CMK (cell line): ENCODE data around the gene SLC5A6.
"Not testable (repeated sequence)": the region's sequence is repeated elsewhere in the genome, so short reads cannot be mapped to it uniquely, and the experiment has no call there.

Experiments
- DNase-seq: peaks from one replicate; pipeline ENCODE4 v3.0.0-alpha.2; 2010; ENCODE audit warnings: low read depth

Gene SLC5A6

DNA sequence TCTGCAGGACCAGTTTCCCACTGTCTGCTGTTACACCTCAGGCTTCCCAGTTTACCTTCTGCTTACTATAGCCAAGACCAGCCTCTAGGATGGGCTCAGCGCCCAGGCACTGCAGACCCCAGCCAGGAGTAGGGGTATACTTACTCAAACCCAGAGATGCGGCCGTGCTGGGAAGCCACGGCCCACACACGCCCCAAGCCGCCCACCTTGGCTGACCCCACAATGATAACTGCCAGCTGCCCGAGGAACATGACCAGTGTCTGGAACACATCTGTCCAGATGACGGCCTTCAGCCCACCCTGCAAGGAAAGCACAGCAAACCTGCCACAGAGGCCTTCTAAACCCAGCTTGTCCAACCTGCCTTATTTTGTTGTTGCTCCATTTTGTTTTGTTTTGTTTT lies 6.9 kb downstream of the SLC5A6 start:
- DNase-seq: no peak

DNA sequence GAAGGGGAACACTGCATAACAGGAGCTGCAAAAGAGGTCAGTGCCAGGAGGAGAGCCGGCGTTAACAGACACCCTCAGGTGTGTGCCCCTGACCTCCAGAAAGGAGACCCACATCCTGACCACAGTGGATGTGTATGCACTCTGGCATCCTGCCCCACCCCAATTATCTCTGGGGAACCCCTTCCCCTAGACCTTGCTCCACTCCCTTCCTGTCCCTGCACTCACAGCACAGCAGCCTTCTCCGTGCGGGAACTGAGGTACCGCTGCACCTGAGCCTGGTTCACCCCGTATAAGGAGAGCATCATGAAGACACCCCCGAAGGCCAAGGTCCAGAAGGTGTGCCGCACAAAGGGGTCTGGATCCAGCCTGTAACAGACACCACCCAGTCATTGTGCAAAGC lies 7.5 kb downstream of the SLC5A6 start:
- no peak for DNase-seq

DNA sequence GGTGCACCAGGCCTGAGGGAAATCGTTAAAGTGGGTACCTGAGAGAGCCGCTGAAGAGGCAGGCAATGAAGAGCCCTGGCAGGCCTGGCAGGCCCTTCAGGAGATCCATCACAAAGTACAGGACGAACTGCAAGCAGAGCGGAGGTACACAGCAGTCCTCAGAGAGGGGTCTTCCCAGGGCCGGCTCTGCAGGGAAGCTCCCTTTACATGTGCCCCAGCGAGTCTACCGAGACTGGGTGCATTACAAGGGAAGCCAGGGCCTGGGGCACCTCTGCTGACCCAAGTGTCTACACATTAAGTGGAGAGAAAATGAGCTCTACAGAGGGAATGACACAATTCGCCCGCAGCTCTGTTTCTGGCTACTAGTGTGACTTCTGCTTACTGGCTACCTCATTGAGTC lies 8.3 kb downstream of the SLC5A6 start:
- DNase-seq: no peak

DNA sequence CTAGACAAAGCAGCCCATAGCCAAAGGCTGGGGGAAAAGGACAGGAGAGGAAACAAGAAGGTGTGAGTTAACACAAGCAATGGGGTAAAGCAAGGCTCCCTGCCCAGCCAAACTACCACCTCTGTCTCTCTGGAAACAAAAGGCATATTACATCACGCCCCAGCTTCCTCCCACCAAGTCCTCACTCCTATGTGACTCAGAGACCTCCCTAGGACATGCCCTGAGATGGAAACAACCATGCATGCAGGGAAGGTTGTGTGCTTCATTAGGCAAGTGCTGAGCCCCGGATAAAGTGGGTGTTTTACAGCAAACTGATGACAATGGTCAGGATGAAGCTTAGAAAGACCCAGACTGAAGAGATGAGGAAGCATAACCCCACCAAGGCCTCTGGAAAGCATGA lies 9.2 kb downstream of the SLC5A6 start:
- DNase-seq: no peak

DNA sequence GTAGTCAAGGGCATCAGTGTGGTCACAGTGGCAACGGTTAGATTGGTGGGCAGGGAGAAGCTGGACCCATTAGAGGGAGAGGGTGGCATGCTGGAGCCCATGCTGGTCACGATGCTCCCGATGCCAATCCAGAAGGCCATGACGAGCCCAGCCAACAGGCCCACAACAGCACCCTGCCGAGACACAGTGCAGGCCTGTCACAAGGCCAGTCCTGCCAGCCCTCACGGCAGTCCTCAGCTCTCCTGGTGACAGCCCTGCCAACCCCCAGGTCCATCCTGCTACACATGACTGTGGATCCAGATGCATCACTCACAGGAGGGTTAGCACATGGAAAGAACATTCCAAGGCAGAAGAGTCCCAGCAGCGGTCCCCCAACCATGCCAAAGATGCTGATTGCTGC lies 10.4 kb downstream of the SLC5A6 start:
- no peak for DNase-seq

DNA sequence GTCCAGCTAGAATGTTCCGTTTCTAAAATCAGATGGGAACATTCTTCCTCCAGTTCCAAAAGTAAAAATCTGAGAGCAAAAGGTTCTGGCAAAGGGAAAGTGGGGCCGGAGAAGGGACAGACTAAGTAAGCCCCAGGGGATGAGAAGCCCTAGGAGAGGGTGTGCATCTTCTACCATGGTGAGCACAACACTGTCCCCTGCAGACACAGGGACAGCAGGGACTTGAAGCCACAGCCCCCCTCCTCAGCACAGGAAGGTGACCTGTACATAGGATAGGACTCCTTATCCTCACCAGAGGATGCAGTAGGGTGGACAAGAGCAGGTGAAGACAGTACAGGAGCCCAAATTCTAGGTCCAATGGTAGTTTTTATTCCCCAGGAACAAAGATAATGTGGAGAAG lies 12.8 kb downstream of the SLC5A6 start:
- DNase-seq: no peak

DNA sequence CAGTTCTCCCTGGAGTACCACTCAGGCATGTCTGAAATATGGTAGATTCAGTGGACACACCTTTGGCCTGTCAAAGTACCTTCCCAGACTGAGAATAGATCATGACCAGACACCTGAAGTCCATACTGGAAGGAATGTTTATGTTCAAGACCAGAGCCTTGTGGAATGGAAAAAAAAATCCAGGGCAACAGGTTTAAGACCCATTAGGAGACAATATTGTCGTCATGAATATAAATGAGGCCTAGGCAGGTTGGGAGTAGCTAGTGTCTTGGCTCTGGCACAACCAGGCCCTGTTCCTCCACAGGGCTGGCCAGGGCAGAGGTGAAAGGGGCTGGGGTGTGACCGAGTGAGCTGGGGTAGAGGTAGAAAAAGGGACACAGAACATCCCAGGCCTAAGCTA lies 13.4 kb downstream of the SLC5A6 start:
- no peak for DNase-seq

DNA sequence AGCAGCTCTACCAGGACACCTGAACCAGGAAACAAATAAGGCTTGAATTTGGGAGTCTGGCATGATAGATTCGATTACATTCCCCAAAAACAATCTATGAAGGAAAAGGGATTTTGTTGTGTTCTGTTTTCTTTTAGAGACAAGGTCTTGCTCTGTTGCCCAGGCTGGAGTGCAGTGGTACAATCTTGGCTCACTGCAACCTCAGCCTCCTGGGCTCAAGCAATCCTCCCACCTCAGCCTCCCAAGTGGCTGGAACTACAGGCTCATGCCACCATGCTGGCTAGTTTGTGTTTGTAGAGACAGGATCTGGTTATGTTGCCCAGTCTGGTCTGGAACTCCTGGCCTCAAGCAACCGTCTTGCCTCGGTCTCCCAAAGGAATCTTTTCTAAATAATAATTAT lies 14.0 kb downstream of the SLC5A6 start:
- not testable (repeated sequence) for DNase-seq

DNA sequence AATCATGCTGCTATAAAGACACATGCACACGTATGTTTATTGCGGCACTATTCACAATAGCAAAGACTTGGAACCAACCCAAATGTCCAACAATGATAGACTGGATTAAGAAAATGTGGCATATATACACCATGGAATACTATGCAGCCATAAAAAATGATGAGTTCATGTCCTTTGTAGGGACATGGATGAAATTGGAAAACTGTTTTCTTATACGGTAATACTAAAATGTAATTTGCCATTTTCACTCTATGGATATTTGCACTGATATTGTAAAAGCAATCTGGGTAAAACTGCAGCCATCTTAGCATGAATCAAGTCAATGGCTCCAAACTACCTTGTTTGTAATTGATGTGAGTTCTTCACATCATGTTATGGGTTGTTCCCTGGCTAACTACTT lies 16.3 kb downstream of the SLC5A6 start:
- DNase-seq: not testable (repeated sequence)

DNA sequence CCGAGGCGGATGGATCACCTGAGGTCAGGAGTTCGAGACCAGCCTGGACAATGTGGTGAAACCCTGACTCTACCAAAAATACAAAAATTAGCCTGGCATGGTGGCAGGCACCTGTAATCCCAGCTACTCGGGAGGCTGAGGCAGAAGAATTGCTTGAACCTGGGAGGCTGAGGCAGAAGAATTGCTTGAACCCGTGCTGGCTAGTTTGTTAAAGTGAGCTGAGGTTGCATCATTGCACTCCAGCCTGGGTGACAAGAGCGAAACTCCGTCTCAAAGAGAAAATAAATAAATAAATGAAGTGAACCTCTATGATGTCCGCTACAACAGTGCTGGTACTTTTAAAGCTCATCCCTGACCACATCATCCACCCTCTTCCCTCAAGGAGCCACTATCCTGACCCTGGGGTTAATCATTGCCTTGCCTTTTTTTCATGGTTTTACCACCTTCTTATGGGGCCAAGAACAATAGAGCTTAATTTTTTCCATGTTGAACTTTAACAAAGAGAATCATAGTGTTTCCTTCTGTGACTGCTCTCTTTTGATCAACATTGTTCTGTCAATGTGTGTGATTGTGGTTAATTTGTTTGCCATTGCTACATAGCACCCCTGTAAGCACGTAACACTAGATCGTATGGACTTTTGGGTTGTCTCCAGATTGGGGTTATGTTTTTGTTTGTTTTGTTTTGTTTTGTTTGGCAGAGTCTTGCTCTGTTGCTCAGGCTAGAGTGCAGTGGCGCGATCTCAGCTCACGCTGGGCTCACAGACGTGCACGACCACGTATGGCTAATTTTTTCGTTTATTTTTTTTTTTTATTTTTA lies 17.3 kb downstream of the SLC5A6 start:
- no peak for DNase-seq

DNA sequence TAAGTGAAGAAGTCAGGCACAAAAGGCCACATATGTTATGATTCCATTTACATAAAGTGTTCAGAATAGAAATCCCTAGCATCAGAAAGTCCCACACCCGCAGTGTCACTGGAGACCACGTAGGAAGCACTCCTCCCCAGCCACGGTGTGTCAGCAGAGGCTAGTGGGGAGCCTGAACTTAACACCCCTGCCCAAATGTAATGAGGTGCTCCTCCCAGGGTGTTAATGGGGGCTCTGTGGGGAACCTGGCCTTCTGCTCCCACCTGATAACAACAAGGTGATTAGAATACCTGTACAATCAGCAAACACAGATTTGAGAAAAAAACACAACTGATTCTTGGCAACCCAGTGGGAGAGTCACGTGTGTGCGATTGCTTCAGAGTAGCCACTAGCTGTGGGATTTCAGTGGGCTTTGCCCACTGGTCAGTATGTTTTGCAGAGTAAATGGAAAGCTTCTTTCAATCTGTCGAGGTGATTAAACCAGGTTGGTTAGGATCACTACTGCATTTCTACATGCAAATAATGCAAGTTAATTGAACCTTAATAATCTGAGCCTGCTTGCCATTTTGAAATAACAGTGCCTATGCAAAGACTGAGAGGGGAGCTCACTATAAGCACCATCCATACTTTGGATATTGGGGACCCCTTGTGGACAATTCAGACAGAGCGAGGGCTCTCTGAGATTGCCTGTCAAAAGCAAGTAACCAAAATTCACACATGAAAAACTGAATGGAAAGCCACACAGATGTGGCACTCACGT lies 20.8 kb downstream of the SLC5A6 start:
- no peak for DNase-seq

DNA sequence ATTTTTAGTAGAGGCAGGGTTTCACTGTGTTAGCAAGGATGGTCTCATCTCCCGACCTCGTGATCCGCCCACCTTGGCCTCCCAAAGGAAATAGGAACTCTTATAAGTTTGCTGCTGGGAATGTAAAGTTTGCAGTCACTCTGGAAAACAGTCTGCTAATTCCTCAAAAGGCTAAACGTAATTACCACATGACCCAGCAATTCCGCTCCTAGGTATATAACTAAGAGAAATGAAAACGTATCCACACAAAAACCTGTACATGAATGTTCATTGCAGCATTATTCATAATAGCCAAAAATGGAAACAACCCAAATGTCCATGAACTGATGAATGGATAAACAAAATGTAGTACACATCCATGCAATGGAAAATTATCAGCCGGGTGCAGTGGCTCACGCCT lies 22.1 kb downstream of the SLC5A6 start:
- DNase-seq: no peak

DNA sequence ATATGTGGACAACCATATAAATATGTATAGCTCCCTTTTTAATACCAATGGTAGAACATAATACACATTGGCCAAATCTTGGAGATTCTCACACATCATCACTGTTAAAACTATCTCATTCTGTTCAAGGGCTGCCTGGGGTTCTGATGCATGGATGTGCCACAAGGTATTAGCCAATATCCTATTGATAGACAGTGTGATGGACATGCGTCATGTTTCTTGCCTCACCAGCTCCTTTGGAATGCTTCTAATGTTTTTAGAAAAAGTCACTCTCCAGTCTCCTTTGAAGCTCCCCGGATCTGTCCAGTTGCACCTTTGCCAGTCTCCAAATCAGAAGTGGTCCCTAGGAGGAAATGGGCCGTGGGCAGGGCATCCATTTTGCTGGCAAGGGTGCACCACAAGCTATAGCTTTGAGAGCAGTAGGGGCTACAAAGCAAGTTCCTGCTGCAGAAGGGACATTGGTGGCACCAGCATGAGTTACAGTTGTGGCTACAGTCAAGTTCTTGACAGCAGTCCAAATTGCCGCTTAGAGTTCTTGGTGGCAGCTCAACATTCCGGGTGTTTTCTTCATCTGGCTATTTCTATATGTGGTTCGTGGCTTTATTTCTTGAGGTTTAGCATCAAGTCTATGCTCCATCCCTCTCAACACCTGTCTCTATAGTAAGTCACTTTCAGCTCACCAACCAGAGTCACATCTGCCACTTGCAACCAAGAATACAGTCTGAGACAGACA lies 25.3 kb downstream of the SLC5A6 start:
- no peak for DNase-seq

DNA sequence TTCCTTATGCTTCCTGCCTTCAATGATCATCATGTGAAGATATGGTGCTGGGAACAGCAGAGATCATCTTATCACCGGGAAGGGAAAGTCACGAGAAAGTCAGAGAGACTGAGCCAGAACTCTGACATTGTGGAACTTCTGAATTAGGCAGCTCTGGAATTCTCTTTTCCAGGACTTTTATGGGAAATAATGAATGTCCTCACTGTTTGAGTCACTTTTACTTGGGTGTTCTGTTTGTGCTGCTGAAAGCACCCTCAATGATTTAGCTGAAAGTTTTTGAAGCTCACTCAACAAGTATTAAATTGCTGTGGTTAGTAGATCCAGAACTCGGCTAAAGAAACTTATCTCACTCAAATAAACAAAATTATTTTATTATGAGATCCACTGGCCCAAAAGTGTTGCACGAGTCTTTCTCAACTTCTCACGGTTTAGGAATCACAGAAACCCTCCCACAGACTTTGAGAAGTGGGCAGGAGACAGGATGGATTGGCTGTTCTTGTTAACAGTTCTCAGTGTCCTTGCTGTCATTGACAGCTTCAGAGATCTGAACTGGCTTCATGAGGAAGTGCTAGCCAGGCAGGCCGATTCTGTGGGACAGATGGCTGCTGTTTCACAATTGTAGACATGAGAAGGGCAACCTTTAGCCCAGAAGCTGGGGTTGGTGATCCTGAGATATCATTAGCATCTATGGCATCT lies 26.6 kb downstream of the SLC5A6 start:
- no peak for DNase-seq

DNA sequence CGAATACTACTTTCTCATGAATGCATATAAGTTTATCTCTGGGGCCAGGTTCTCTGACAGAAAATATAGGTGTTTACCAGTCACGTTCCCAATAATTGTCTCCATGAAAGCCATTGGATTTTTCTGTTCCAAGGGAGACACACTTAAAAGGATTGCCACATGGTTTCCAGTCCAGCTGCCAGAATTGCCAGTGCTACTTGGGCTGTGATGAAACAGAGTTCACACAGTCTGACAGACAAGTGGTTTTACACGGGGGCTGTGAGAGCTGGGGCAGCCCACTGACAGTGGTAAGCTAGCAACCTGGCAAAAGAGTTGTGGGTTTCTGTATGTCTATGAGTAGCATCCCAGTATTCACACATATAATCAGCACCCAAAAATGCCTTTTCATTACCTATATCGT lies 28.0 kb downstream of the SLC5A6 start:
- DNase-seq: no peak

DNA sequence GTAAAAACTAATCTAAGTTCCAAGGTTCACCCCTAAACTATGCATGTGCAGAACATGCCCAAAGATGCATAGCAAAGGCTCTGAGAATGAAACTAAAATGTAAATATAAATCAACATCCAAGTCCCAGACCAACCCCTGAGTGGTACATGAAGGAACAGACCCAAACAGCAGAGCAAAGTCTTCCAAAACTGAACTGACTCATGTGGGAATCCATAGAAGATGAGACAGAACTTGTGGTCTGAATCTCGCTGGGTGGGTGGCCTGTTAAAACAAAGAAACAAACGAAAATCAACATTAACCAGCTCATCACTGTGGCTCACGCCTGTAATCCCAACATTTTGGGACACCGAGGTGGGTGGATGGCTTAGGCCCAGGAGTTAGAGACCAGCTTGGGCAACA lies 29.7 kb downstream of the SLC5A6 start:
- DNase-seq: no peak

DNA sequence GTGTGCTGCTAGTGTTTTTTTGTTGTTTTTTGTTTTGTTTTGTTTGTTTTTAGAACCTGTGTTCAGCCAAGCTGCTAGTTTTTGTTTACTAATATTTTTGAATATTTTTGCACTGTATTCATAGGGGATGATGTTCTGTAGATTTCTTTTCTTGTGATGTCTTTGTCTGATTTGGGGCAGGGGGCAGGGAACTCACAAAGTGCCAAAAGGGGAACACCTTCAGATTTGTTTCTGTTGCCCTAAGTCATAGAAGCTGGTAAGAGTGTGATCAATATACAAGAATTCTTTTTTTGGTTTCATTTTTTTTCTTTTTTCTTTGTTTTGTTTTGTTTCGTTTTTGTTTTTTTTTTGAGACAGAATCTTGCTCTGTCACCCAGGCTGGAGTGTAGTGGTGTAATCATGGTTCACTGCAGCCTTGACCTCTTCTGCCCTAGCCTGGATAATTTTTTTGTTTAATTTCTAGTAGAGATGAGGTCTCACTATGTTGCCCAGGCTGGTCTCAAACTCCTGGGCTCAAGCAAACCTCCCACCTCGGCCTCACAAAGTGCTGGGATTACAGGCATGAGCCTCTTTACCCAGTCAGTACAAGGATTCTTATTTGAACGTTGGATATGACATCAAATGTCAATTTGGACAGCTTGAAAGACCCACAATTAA lies 32.6 kb downstream of the SLC5A6 start:
- DNase-seq: no peak

DNA sequence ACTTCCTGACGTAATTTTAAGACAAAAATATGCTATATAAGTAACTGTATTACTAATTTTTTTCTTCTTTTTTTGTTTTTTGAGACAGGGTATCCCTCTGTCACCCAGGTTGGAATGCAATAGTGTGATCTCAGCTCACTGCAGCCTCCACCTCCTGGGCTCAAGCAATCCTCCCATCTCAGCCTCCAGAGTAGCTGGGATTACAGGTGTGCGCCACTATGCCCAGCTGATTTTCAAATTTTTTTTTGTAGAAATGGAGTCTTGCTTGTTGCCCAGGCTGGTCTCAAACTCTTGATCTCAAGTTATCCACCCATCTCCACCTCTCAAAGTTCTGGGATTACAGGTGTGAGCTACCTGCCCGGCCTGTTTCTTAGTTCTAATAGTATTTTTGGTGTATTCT lies 33.6 kb downstream of the SLC5A6 start:
- DNase-seq: no peak

DNA sequence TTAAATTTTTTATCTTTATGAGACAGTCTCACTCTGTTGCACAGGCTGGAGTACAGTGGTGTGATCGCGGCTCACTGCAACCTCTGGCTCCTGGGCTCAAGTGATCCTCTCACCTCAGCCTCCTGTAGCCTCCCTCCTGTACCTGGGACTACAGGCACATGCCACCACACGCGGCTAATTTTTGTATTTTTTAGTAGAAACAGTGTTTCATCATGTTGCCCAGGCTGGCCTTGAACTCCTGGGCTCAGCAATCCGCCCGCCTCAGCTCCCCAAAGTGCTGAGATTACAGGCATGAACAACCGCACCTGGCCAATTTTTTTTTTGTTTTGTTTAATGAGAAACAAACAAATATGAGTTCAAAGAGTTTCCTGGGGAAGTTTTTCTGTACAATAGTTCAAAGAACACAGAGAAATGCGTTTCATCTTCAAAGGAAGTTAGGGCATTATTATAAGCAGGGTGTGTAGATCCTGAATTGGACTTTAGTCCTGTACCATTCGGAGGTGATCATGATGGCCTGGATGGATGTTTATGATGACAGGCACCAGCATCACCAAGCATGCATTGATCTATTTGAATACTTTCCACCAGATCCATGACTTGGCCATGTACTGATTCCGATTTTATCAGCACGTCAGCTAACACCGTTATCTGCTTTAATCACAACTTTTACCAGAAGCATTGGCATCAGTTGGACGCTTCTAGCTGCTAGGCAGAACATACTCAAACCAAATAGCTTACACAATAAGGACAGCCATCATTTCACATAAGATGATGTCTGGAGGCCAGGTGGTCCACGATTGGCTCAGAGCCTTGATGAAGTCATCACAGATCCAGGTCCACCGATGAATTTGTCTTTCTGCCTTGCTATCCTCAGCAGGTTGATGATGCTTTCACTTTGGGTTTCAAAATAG lies 34.4 kb downstream of the SLC5A6 start:
- no peak for DNase-seq

DNA sequence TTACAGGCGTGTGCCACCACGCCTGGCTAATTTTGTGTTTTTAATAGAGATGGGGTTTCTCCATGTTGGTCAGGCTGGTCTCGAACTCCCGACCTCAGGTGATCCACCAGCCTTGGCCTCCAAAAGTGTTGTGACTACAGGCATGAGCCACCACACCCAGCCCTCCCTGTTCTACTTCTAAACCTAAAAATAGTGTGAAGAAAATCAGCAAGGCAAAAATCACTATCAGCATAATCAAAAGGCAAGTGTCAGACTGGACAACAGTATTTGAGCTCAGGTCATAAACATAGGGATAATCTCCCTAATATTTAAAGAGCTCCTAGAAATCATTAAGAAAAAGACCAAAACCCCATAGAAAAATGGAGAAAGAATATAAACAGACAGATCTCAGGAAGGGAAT lies 36.3 kb downstream of the SLC5A6 start:
- not testable (repeated sequence) for DNase-seq

DNA sequence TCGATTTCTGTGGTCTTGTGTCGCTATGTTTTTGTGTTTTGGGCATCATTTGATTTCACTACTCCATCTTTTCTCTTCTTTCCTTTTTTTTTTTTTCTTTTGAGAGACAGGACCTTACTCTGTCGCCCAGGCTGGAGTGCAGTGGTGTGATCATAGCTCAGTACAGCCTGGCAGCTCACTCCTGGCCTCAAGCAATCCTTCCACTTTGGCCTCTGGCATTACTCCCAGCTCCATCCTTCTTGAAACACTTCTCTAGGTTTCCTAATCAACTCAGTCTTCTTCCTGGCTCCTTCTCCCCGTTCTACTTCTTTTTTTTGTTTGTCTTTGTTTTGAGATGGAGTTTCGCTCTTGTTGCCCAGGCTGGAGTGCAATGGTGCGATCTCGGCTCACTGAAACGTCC lies 36.7 kb downstream of the SLC5A6 start:
- no peak for DNase-seq
